ENCODE measurements around the gene TRAF1.

- no peak for TF ChIP-seq CTCF (IDR thresholded peaks at IDR 0.05)
- no peak for TF ChIP-seq POLR2A (IDR thresholded peaks at IDR 0.05)
- TF ChIP-seq EP300 (IDR thresholded peaks at IDR 0.05) = no peak
- no peak for TF ChIP-seq POLR2AphosphoS5 (IDR thresholded peaks at IDR 0.05)
Observed at GRCh38 chr9:120915854-120916470, 10.6 kb downstream of the TRAF1 start.

All from suprapubic skin (tissue), 4 donors.